HG02943 (cell line): ENCODE measurements around the gene TRIM9.

Experiments used
- ATAC-seq: cut with Tn5 transposase; IDR thresholded peaks from one replicate; pipeline ENCODE4 v1.9.1; 2021; ENCODE audit warnings: mild to moderate bottlenecking, low read depth, moderate library complexity; ENCODE audit not compliant: unreplicated experiment

Gene TRIM9

DNA sequence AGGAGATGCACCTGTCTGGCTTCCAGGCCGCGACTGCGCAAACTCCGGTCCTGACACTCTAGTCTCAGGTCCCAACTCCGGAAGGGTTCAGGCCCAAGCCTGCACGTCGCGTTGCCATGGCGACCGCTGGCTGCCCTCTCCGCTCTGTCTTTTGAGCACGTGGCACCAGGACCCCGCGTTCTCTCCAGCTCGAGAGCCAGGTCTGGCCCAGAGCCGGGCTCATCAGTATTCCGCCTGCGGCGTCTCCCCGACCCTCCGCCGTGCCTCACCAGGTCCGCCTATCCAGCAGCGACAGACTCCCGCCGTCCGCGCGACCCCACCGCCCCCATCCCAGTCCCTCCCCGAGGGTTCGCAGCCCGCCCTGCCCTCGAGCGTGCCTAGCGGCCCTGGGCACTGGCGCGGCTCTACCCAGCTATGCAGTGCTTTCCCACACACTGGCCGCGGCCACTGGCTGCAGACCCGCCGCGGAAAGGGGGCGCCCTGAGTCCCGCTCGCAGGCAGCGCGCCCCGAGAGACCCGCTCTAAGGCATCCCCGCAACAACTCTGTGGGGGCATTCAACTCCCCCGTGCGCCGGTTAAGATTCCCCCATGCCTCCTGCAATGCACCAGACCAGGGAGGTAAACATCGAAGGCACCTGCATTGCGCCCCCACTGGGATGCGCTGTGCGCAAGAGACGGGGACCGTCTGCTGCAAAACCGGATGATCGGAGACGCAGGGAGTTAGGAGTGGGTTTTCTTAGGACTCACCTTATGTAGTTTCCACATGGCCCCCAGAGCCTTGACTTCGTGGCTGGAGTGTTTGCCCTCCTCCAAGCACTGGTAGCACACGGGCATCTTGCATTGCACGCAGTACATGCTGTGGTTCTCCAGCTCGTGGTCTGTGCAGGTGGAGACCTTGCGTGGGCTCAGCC lies 1.3 kb downstream of the TRIM9 start:
- no peak for ATAC-seq

DNA sequence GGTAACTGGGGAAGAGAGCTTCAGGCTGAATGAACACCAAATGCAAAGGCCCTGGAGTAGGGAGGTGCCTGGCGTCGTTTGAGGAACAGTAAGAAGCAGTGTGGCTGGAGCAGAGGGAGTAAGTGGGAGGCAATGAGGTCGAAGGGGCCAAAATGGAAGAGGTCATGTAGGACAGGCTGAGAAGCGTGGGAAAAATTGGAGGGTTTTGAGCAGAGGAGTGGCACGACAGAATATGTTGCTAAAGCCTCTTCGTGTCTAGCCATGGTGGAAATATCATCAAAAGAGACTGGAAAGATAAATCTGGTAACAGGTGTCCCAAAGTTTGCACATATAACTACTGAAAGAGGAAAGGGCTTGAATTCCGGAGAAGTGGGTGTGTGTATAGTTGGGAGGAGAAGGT lies 1.9 kb downstream of the TRIM9 start:
- no peak for ATAC-seq

DNA sequence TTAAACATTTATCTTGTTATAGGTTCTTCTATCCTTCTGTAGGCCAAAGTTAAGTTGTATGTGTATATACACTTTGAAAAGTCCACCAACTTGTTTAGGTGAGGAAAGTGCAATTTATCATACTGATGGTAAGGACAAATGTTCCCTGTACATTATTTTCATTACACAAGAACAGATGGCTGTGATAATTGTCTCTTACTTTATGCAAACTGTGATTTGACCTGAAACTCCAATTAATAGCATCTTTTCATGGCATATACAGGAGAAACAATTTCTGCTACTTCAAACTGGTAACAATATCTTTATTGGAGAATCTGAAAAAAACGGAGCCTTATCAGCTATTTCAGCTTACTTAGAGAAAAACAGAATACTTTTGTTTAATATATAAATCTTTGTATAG lies 5.6 kb downstream of the TRIM9 start:
- ATAC-seq, result no peak

GRCh38 chr14:51087031-51087441 lies 7.9 kb downstream of the TRIM9 start:
- ATAC-seq, result no peak

- no peak for ATAC-seq
Measured at GRCh38 chr14:51086044-51086443, 8.9 kb downstream of the TRIM9 start.

DNA sequence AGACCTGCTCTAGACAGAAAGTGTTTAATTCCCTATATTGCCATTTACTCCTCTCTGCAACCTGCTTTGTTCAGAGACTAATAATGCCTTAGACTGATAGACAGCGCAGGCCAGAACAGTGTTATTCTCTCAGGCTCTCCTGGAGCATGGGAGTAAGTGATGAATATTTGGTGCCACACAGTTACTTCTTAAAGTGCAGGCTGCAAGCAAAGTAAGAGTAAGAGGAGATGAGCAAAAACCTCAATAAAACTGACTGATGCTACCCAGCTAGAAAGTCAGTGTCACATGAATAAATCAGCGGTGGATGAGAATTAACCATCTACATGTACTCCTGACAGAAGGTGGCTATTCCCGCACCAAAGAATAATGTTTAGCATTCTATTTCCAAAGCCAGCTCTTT lies 9.9 kb downstream of the TRIM9 start:
- ATAC-seq, result no peak

DNA sequence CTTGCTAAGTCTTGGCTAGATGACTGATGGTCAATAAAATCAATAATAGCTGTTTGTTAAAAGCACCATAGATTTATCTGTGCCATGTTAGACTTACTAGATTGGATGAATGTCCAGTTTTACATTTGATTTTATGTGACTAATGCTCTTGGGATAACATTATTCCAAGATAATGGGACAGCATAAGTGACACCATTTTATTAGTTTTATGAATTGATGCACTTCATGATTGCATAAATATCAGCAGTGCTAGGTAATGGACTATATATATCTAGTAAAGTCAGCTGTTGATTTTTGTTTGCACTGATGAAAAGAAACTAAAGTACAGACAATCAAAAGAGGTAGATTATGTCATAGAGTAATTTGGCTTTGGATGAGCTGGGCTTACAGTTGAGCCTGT lies 10.4 kb downstream of the TRIM9 start:
- no peak for ATAC-seq

DNA sequence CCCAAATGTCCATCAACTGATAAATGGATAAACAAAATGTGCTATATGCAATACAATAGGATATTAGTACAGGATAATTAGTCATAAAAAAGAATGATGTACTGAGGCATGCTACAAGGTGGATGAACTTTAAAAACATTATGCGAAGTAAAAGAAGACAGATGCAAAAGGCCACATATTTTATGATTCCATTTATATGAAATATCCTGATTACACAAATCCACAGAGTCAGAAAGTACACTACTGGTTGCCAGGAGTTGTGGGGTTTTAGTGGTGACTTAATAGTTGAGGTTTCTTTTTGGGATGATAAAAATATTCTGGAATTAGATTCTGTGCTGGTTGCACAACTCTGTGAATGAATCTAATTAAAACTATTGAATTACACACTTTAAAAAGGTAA lies 12.6 kb downstream of the TRIM9 start:
- ATAC-seq, result no peak

- no peak for ATAC-seq
Measured at GRCh38 chr14:51081712-51082111, 13.2 kb downstream of the TRIM9 start.

GRCh38 chr14:51081209-51081608 lies 13.7 kb downstream of the TRIM9 start:
- no peak for ATAC-seq

DNA sequence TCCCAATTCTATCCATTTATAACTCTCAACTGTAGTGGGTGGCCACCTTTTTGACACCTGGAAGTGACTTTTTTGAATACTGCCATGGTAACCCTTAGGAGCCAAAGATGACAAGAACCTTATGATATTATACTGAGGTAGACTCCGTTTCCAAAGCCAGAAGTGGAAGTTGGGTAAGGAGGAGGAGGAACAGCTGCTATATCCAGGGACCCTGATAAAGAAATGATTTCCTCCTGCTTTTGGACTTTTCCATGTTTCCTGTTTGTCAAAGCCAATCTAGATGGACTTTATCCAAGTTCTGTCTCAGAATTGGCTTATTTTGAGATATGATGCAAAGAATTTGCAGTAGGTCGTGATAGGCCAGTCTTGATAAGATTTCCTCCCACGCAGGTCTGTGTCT lies 14.3 kb downstream of the TRIM9 start:
- ATAC-seq, result no peak

GRCh38 chr14:51079489-51079888 lies 15.4 kb downstream of the TRIM9 start:
- ATAC-seq, result no peak

DNA sequence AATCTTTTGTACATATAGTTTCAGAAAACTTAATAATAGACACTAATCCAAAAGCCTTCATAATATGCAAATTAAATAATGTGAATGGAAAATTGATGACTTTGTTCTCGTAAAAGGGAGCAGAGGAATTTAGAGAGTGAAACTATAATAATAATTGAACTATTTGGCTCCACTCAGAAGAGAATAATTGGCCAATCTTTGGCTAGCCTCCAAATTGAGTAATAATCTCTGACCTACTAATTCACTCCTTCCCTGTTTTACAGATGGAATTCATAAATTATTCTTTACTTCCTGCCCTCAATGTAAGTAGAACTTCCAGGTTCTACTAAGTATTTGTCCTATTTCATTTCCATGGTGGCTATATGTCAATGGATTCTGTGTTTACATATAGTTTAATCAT lies 15.8 kb downstream of the TRIM9 start:
- no peak for ATAC-seq

GRCh38 chr14:51074701-51075385 lies 20.1 kb downstream of the TRIM9 start:
- ATAC-seq, result no peak

- no peak for ATAC-seq
Measured at GRCh38 chr14:51073731-51074130, 21.2 kb downstream of the TRIM9 start.

DNA sequence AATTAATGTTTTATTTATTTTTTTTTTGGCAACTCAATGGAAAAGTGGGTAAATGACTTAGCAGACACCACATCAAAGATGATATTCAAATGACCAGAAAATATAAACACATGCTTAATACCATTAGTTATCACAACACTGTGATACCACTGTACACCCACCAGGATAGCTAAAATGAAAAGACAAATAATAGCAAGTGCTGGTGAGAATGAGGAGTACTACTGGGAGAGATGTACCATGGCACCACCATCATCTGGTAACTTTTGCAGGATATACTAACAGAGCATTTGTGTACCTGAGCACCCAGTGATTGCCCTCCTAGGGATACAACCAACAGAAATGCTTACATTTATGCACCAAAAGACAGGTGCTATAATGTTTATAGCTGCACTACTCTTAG lies 21.9 kb downstream of the TRIM9 start:
- no peak for ATAC-seq

DNA sequence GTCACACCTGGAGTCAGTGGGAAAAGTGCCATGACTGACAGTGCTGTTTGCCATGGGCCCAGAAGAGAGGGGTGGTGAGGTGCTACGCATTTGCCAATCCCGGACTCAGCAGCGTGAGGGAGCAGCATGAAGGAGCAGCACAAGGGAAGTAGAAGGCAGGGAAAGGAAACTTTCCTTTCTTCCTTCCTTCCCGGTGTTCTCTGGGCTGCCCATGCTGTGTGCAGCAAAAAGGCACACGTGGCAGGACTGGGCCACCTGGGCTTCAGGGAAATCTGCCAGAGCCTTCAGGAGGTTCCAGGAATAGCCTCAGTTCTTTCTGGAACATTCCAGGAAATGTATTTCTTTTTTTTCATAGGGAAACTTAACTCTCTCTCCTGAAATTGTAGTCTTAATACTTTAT lies 23.0 kb downstream of the TRIM9 start:
- ATAC-seq, result no peak

DNA sequence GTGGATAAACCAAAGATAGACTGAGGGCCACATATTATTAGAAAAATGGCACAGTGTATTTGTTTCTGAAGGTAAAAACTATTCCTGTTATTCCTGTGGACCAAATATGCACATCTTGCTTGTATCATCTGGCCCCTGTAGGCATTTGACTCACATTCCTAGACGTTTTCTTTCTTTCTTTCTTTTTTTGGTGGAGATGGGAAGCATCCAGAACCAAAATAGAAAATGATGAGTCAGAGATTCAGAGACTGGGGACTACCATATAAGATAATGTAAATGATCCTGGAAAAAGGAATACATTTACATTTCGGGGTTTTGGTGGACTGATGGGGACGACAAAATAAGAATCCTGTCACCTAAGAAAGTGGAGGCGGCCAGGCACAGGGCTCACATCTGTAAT lies 24.2 kb downstream of the TRIM9 start:
- no peak for ATAC-seq

GRCh38 chr14:51069055-51069454 lies 25.9 kb downstream of the TRIM9 start:
- no peak for ATAC-seq

GRCh38 chr14:51068268-51068667 lies 26.6 kb downstream of the TRIM9 start:
- ATAC-seq, result no peak

DNA sequence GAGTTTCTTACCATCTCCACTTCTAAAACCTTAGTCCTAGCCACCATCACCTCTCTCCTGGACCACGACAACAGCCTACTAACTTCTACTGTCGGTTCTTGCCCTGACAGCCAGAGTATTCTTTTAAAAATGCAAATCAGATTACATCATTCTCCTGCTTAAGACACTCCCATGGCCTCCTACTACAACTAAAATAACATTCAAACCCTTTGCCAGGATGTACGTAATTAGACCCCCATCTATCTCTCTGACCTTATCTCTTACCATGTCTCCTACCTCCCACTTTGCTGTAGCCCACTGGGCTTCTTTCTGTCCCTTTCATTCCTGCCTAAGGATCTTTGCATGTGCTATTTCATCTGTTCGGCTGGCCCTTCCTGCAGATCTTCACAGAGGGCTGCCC lies 27.6 kb downstream of the TRIM9 start:
- ATAC-seq, result no peak

DNA sequence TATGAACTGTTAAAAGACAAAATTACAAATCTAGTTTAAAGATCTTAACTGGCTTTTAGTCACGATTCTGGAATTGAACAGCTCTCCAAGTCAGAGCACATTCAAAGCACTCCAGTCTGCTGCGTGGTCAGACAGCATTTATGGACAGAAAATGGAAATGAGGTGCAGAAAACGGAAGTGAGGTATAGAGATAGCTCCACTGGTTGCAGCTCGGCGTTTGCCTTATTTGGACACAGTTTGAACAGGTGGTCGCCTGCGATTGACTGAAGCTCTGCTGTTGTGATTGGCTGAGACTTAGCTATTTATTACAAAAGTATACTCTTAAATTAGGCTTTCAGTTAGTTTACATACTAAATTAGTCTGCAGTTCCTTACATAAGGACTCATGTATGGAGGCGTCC lies 28.3 kb downstream of the TRIM9 start:
- ATAC-seq, result no peak
